NCI-H146 treated with DMSO at 0.1 percent for 48 hours (cell line): Measurements from ENCODE around the gene PTTG1IP.

Experiments
- DNase-seq: peaks from one replicate; lab custom pipeline; 2025; ENCODE audit not compliant: unreplicated experiment; lab: John Stamatoyannopoulos, UW

The PTTG1IP gene

DNA sequence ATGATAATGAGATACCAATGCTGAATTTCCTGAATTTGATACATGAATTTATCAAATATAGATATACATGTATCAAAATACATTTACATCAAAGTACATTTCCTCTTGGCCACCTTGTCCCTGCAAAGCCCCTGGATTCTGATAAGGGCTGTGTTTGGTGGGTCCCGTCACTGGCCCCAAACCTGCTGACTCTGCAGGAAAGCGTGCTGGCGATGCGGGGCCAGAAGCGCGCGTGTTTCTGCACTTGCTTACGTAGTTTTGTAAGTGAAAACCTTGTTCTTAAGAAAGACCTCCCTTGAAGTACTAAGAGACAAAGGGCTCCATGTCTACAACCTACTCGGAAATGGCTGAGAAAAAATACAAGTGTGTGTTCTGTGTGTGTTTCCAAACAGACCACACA, 36.2 kb upstream of the PTTG1IP start:
- no peak for DNase-seq

DNA sequence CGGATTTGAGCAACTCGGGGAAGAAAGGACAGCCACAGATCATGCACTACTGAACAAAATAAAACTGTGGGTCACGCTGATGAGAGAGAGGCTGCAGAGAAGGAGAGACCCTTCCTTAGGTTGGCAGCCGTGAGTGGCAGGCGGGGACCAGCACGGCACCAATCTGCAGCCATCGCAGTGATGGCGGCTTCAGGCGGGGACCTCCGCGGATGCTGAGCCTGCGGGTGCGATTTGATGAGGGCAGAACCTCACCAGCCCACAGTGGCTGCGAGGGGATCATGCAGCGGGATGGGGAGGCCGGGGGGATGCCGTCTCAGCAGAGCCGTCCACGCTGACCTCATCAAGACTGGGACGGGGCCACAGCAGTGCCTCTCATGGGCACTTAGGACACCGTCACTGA, 35.4 kb upstream of the PTTG1IP start:
- DNase-seq = no peak

DNA sequence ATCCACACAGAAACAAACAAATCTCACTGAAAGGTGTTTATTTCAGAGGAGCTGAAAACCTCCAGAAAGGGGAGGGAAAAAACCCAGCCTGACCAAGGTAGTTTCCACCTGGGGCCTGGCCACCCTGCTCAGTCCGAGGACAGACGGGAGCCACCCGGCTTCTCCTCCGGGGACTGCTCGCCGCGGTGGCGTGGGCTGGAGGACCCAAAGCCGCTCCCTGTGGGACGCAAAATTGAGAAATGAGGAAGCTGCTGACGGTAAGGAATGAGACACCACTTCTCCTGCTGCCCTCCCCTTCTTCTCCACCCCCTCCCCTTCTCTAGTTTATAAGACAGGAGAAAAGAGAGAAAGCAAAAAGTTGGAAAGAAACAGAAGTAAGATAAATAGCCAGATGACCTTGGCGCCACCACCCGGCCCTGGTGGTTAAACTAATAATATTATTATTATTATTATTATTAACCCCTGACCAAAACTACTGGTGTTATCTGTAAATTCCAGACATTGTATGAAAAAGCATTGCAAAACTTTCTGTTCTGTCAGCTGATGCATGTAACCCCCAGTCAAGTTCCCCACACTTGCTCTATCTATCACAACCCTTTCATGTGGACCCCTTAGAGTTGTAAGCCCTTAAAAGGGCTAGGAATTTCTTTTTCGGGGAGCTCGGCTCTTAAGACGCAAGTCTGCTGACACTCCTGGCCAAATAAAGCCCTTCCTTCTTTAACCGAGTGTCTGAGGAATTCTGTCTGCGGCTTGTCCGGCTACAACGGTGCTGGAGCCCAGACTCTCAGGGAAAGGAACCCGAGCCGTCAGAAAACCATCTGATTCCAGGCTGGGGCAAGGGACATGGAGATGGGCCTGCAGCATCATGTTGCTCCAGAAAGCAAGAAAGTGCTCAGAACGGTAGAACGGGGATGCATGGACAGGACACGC, 34.7 kb upstream of the PTTG1IP start:
- DNase-seq = no peak

DNA sequence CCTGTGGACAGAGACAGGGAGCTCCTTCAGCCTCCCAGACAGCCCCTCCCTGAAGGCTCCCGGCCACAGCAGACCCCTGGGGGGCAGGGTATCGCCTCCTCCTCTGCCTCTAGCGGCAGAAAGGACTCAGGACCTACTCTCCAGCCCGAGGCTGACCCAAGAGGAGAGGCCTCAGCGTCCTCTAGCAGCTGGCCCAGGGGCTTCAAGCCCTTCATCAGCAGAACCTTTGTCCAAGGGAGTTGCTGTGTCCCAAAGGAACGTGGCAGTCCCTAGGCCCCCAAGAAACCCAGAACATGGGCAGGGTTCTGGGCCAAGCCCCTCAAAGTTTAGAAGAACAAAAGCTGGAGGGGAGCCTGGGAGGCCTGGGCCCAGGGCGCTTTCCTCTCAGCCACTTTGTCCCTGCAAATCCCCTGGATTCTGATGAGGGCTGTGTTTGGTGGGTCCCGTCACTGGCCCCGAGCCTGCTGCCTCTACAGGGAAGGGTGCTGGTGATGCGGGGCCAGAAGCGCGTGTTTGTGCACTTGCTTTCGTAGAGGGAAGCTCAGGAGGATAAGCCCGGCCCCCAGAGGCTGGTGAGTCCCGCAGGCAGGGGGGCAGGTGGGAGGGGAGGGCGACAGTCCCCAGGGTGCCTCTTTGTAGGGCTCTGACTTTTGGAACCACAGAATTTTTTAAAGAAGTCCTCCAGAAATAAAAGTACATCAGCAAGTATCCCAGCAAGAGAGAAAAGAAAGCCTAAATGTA, 33.9 kb upstream of the PTTG1IP start:
- DNase-seq = no peak

DNA sequence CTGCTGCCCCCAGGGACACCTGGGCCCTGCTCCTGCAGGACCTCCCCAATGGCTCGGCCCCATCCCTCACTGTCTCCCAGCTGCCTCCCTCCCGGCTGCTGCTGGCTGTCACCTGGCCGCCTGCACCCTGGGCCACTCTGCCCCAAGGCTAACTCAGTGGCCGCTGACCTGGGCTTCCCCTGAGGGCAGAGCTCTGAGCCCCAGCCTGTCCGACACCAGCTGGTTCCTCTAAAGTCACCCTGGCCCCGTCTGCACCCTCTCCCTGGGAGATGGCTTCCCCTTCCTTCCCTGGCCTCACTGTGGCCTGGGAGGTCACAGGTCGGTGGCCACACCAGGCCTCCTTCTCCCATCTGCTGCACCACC, 32.2 kb upstream of the PTTG1IP start:
- no peak for DNase-seq

DNA sequence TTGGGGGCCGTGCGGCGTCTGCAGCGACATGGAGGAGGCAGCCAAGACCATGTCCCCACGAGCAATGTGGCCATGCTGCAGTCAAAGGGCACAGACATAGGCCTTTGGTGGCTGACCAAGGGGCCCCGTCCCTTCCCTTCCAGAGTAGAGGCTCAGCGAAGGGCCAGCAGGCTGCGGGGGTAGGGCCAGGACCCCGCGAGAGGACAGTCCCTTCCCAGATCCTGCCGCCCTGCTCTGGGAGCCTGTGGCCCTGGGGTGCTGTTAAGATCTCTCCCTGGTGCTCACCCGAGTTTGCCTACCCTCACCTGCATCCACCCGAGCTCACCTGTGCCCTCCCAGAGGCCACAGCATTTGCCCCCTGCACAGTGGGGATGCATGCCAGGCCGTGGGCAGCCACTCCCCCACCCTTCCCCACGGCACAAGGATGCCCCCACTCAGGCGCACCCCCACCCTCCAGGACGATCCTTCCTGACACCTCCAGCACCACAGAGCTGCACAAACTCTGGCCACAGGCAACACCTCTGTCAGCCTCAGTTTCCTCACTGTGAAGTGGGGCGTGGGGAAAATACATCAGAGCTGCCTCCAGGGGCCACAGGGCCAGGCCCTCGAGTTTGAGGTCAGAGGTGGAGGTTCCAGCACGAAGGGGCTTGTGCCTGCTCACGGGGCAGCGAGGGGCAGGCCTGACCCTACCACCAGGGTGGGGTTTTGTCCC, 31.7 kb upstream of the PTTG1IP start:
- no peak for DNase-seq

DNA sequence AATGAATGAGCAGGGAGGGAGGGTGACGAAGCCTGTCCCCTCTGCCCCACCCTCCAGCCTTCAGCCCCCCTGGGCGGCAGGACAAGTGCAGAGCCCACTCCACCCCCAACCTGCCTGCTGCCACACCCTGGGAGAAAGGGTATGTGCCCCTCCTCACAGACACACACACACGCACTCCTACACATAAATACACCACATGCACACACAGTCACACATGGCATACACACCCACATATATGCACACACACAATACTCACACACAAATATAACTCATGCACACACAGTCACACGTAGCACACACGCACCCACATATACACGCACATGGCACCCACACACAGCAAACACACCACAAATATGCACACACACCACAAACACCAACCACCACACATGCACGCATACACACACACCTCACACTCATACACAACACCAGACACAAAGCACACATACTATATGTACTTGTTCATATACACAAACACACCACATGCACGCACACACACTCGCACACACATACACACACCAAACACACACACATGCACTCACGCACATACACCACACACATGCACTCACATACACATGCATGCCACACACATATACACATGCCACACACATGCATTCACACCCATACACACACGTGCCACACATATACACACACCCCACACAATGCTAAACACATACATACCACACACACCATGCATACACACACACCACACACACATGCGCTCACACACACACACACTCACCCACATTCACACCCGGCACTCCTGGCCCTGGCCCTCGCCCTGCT, 30.8 kb upstream of the PTTG1IP start:
- DNase-seq = no peak

DNA sequence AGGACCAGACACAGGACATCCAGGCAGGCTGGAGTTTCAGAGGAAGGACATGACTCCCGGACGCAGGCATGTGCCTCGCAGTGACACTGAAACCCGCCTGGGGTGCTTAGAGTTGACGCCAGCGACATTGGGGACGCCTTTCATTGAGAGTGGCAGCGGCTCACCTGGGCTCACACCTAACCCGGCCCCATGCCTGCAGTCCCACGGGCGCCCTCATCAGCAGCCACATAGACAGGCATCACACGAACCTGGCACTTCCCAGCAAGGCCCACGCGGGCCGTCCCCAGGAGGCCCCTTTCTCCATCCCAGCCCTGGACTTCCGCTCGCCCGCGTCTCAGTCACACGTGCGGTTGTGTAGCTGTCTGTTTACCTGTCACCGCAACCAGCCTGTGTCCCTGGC, 30.2 kb upstream of the PTTG1IP start:
- no peak for DNase-seq

DNA sequence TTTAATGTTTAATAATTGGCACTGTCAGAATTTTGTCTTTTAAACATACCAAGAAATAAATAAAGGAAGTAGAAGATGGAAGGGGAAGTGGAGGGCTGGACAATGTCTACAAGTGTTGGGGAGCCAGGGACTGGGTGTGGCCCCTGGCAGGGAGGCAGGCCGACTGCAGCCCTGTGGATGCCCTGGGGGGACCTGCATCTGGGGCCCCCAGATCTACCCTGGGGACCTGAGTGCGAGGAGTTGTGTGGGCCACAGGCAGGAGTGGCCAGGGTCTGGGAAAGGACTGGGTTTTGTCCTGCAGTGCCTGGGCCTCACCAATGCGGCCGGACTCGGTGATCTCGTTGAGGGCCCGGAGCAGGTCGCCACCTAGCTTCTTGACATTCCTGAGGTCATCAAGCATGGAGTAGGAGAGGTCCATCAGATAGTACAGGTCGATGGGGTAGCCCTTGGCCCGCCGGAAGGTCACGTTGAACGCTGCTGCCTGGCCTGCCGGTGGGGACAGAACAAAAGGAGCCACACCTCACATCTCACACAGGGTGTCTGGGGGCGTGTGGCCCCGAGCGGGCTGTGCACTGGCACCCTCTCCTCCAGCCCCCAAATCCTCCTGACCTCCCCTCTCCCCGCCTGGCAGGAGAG, 29.7 kb upstream of the PTTG1IP start:
- DNase-seq = no peak

DNA sequence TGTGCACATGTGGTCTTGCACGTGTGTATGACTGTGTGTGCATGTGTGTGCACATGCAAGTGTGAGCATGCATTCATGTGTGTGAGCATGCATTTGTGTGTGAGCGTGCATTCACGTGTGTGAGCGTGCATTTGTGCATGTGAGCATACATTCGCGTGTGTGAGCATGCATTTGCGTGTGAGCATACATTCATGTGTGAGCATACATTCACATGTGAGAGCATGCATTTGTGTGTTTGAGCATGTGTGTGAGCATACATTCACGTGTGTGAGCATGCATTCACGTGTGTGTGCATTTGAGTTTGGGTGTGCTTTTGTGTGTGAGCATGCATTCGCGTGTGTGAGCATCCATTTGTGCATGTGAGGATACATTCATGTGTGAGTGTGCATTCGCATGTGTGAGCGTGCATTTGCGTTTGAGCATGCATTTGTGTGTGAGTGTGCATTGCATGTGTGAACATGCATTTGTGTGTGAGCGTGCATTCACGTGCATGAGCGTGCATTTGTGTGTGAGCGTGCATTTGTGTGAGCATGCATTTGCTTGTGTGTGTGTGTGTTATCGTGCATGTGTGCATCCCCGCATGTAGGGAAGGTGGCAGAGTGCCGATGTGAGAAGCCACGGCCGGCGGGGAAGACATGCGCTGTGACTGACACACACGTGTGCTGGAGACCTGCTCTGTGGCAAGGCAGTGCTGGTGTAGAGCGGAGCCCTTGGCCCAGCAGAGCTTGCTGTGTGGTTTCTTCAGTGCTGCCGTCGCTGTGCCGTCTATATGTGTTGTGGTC, 29.0 kb upstream of the PTTG1IP start:
- no peak for DNase-seq

DNA sequence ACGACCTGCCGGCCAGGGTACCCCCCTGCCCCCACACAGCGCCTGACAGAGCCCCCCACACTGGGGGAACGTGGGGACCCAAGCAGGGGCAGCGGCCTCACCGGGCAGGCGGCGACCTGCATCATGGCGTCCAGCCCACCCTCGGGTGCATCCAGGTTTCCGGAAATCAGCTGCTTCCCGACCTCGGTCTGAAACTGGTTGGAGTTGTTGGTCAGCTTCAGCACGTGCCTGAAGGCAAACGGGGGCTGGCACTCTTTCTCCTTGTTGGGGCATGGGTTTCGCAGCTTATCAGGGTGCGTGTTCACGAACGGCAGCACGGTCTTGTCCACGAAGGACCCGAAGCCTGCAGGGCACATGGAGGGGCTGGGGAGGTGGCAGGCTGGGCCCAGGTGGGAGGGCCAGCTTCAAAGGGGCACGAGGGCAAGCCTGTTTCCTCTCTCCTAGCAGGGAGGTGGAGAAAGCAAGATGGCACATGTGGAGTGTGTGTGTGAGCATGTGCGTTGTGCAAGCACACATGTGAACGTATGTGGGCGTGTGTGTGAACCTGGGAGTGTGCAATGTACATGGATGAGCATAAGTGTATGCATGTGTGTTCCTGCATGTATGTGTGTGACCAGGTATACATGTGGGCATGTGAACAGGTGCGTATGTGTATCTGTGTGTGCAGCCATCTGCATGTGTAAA, 28.0 kb upstream of the PTTG1IP start:
- DNase-seq = no peak

DNA sequence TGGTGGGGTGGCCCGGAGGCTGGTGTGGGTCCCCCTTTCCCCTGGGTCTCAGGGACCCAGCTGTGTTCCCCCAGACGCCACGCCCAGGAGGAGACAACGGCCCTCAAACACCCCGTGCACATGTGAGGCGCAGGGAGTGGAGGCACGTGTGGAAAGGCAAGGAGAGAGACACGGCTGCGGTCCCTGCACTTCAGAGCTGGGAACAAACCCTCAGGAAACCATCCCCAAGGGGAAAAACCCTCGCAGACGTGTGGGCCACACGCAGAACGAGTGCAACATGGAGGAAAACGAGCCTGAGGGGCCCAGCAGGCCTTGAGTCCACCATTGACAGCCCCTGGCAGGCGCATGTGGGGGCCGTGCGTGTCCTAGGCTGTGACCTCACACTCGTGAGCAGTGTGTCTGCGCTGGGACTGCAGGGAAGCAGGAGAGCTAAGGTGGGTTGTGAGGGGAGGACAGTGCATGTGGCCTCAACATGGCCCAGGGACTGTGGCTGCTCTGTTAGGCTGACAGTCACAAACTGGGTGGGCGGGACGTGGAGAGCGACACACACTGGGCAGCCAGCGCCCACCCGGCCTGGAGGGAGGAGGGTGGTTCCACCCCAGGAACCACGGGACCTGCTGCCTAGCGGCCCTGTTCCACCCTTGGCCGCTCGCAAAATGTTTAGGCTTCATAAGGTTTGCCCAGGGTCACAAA, 27.2 kb upstream of the PTTG1IP start:
- DNase-seq = no peak

DNA sequence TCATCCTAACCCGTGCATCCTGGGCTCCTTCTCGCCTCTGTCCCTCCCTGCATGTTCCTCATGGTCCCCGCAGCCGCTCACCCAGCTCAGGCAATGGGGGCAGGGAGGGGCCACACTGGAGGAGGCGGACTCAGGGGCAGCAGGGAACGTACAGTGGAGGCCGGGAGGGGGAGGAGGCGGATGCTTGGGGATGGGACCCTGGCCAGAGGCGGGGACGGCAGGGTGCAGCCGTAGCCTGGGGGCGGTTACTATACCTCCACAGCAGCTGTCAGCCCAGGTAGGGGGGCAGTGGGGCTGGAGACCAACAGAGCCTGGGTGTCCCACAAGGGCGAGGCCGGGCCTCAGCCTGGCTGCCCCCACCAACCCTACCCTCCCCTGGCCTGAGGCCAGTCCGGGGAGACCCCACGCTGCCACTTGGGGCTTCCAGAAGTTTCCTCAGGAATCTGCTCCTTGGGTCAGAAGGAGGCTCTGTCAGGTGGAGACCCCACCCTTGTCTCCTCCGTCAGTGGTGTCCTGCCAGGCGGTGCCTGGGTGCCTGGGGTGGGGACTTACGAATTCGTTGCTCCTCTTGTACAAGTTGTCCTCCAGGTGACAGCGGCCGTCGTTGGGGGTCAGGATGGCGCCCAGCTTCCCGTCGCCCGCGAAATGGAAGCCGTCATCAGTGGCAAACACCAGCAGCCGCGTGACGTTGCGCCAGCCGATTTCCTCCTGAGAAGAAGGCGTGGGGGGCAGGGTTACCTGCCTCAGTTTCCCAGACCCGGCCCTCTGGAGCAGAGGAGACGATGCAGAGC, 26.5 kb upstream of the PTTG1IP start:
- DNase-seq = no peak

DNA sequence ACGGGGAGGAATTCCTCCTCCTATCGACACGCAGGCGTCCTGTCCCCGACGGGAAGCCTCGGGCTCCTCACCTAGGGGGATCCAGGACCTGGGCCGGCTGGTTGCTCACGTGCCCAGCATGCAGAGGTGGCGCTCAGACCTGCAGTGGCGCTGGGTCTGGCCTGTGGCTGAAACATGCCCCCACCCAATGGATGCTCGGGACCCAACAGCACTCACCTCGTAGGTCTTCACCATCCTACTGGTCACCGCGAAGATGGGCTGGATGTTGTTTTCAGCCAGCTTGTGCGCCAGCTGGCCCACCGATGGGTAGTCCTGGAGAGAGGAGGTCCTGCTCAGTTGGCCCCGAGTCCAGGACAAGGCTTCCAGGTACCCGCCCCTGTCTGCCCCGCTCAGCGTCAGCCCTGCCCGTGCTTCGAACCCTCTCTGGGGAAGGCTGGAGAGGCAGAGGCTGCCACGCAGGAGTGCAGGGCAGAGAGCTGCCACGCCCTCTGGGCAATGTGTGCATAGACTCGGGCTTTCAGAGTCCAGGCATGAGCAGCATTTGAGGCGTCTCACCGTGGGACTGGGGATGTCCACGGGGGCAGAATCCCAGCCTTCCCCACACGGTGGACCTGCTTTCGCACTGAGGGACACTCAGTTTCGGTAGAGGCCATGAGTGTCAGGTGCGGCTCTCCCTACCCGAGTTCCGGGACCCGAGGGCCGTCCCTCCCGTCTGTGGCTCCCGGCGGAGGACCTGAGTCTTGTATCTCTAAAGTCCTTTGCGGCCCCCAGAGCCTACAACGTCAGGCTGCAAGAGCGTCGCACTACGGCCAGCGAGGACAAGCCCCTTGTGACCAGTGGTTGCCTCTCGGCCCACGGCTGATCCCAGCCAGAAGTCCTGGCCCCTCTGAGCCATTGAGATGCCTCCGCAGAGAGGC, 25.6 kb upstream of the PTTG1IP start:
- DNase-seq = no peak

DNA sequence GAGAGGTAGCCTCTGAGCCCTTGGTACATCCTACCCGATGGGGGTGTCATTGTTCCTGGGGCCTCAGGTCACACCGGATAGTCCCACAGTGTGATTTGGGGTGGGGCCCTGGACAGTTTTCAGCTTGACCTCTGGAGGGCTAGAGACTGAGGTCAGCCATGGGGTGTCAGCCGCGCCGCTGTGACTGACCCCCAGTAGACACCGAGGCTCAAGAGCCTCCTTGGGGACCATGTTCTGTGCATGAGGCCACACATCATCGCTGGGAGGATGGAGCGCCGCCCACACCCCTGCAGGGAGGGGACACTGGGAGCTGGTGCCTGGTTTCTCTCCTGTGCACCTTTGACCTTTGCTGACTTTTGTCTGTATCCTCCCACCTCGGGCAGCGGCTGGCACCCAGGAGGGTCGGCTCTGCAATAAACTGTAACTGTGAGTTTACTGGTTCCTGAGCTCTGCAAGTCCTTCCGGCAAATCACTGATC, 24.6 kb upstream of the PTTG1IP start:
- no peak for DNase-seq

DNA sequence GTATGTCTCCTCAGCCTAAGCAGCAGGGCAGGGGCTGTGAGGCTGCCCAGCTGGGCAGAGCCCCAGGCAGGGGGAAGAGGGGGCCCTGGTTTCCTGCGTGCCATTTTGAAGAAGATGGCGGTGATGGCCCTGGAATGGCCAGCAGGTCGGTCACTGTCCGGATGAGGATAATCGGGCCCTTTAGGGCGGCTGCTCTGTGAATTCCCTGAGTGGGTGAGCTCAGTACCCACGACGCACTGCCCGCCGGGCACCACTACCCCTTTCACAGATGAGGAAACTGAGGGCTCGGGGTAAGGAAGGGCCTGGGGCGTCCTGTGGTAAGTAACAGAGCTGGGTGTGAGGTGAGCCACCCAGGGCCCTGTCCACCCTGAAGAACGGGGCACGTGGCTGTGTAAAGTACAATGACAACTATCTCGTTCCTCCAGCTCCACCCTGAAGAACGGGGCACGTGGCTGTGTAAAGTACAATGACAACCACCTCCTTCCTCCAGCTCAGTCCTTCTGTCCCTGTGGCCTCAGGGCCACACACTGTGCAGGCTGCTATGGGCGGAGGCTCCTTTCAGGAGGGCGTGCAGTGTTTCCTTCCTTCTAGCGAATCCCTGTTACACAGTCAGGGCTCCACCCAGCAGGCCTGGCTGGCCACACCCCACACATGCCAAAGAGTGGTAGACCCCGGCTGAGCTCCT, 24.0 kb upstream of the PTTG1IP start:
- DNase-seq = no peak
